ENCODE data around the gene ARL14EP. TPM values are rescaled to one million over a fixed set of nuclear protein-coding genes. Genes with fewer than 3 reads are reported as not detected.

The ARL14EP gene
- total RNA-seq, 1 donor from 2014 or later = 54.8 TPM

GRCh38 chr11:30364837-30365482 lies 42.1 kb downstream of the ARL14EP start:
- Histone ChIP-seq H3K9me3 (ENCODE audit: low read depth) (no peaks in the 10 kb centered on the region), H3K36me3 (no peaks in the 10 kb centered on the region), H3K4me1 (peaks cover 17% of the 10 kb centered on the region), H3K27ac (no peak overlapping the region), H3K27me3 (no peaks in the 10 kb centered on the region), H3F3A (ENCODE audit: low read depth) (no peaks in the 10 kb centered on the region), H3K79me2 (ENCODE audit: low read depth) (no peaks in the 10 kb centered on the region), H3K4me2 (peak overlapping the region; percentile 51), H3K9ac (no peak overlapping the region), H4K20me1 (ENCODE audit: low read depth) (no peaks in the 10 kb centered on the region), H3K4me3 (no peak overlapping the region), H2AFZ (replicated peaks) (no peak overlapping the region)
- Mint-ChIP-seq H3K27me3 (ENCODE audit: insufficient read depth, low read depth) (peaks cover 2% of the 10 kb centered on the region), H3K36me3 (no peaks in the 10 kb centered on the region), H3K9me3 (peaks cover 4% of the 10 kb centered on the region), H3K4me3 (no peak overlapping the region), H3K27ac (no peak overlapping the region), H3K4me1 (peaks cover 13% of the 10 kb centered on the region)
- no peak for DNase-seq (ENCODE audit: low spot score)
- TF ChIP-seq CTCF (IDR thresholded peaks at IDR 0.05) (no peak), EZH2phosphoT487 (IDR thresholded peaks at IDR 0.05) (no peak), EZH2 (IDR thresholded peaks at IDR 0.05) (no peak)

- no peak for DNase-seq (ENCODE audit: low spot score)
- H3K27me3 Mint-ChIP-seq (ENCODE audit: insufficient read depth, low read depth) = peaks cover 2% of the 10 kb centered on the region
- Histone ChIP-seq H4K20me1 (ENCODE audit: low read depth) (no peaks in the 10 kb centered on the region), H3K27ac (no peak overlapping the region), H3K27me3 (no peaks in the 10 kb centered on the region), H3K4me3 (no peak overlapping the region), H3K36me3 (no peaks in the 10 kb centered on the region), H3F3A (ENCODE audit: low read depth) (no peaks in the 10 kb centered on the region), H3K9me3 (ENCODE audit: low read depth) (no peaks in the 10 kb centered on the region), H3K9ac (no peak overlapping the region), H3K4me1 (peaks cover 17% of the 10 kb centered on the region), H3K79me2 (ENCODE audit: low read depth) (no peaks in the 10 kb centered on the region), H2AFZ (replicated peaks) (no peak overlapping the region), H3K4me2 (no peak overlapping the region)
- H3K36me3 Mint-ChIP-seq = no peaks in the 10 kb centered on the region
- H3K9me3 Mint-ChIP-seq = peaks cover 4% of the 10 kb centered on the region
- TF ChIP-seq CTCF (IDR thresholded peaks at IDR 0.05) (no peak), EZH2 (IDR thresholded peaks at IDR 0.05) (no peak), EZH2phosphoT487 (IDR thresholded peaks at IDR 0.05) (no peak)
- H3K4me1 Mint-ChIP-seq = peaks cover 13% of the 10 kb centered on the region
- H3K27ac Mint-ChIP-seq = no peak overlapping the region
- no peak overlapping the region for H3K4me3 Mint-ChIP-seq
Measured at GRCh38 chr11:30365793-30366517, 43.1 kb downstream of the ARL14EP start.

GRCh38 chr11:30368394-30368793 lies 45.5 kb downstream of the ARL14EP start:
- no peak overlapping the region for H3K4me2 ChIP-seq
- H4K20me1 ChIP-seq (ENCODE audit: low read depth) = no peaks in the 10 kb centered on the region
- TF ChIP-seq EZH2phosphoT487 (IDR thresholded peaks at IDR 0.05) (no peak), EZH2 (IDR thresholded peaks at IDR 0.05) (no peak), CTCF (IDR thresholded peaks at IDR 0.05) (no peak)
- H3K4me1 ChIP-seq = peaks cover 22% of the 10 kb centered on the region
- H3K27ac ChIP-seq = no peak overlapping the region
- Mint-ChIP-seq H3K4me3 (no peak overlapping the region), H3K36me3 (no peaks in the 10 kb centered on the region), H3K9me3 (peaks cover 4% of the 10 kb centered on the region), H3K27me3 (ENCODE audit: insufficient read depth, low read depth) (no peaks in the 10 kb centered on the region), H3K4me1 (peaks cover 13% of the 10 kb centered on the region), H3K27ac (no peak overlapping the region)
- no peaks in the 10 kb centered on the region for H3F3A ChIP-seq (ENCODE audit: low read depth)
- H3K9me3 ChIP-seq (ENCODE audit: low read depth) = no peaks in the 10 kb centered on the region
- H3K36me3 ChIP-seq = no peaks in the 10 kb centered on the region
- no peak overlapping the region for H2AFZ ChIP-seq (replicated peaks)
- no peak overlapping the region for H3K4me3 ChIP-seq
- DNase-seq (ENCODE audit: low spot score) = no peak
- no peaks in the 10 kb centered on the region for H3K27me3 ChIP-seq
- no peaks in the 10 kb centered on the region for H3K79me2 ChIP-seq (ENCODE audit: low read depth)
- H3K9ac ChIP-seq = no peak overlapping the region

Measured in neural progenitor cell (in vitro differentiated cells).